Measurements from ENCODE around the gene PTBP2.

PTBP2 gene

DNA sequence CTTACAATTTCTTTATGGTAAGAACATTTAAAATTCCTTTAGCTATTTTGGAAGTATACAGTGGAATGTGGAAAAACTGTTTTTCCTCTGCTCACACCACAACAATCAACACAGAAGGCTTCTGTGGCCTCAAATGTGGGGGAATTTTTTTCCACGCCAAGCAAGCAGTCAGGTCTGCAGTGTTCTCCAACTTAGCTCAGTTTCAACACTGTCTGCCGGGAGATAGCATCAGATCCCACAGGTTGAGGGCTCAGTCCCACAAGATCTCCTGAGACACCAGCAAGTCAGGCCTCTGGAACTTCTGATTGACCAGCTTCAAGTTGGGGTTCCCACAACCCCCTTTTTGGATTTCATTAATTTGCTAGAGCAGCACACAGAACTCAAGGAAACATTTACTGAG is 50.3 kb downstream of the PTBP2 start:
- H3K27ac ChIP-seq, result no peak overlapping the region
- no peaks in the 10 kb centered on the region for H3K27me3 ChIP-seq (replicated peaks)
- peaks cover 7% of the 10 kb centered on the region for H3K36me3 ChIP-seq (replicated peaks)
- in situ Hi-C loops (cut with HindIII; ENCODE audit: low pct_ligation_motif_present, low sequenced_read_pairs), result no loop called here
- no peak for DNase-seq
- H3K4me3 ChIP-seq (ENCODE audit: low read depth, low read length), result no peak overlapping the region
- TF ChIP-seq, protein P1, sequence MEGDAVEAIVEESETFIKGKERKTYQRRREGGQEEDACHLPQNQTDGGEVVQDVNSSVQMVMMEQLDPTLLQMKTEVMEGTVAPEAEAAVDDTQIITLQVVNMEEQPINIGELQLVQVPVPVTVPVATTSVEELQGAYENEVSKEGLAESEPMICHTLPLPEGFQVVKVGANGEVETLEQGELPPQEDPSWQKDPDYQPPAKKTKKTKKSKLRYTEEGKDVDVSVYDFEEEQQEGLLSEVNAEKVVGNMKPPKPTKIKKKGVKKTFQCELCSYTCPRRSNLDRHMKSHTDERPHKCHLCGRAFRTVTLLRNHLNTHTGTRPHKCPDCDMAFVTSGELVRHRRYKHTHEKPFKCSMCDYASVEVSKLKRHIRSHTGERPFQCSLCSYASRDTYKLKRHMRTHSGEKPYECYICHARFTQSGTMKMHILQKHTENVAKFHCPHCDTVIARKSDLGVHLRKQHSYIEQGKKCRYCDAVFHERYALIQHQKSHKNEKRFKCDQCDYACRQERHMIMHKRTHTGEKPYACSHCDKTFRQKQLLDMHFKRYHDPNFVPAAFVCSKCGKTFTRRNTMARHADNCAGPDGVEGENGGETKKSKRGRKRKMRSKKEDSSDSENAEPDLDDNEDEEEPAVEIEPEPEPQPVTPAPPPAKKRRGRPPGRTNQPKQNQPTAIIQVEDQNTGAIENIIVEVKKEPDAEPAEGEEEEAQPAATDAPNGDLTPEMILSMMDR (IDR thresholded peaks at IDR 0.05; ENCODE audit: low read depth, low read length, missing control alignments), result no peak

DNA sequence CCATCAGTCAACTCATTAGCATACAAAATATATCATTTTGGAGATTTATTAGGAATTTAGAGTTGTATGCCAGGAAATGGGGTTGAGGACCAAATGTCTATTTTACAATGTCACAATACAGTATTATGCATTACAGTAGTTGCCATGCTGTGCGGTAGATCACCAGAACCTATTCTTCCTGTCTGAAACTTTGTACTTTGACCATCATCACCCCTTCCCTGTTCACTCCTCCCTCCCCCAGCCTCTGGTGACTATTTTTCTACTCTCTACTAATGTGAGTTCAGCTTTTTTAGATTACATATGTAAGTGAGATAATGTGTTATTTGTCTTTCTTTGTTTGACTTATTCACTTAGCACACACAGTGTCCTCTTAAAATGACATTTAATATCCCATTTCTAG is 50.8 kb downstream of the PTBP2 start:
- TF ChIP-seq, protein P1 (IDR thresholded peaks at IDR 0.05; ENCODE audit: low read depth, low read length, missing control alignments), result no peak
- no peak overlapping the region for H3K4me3 ChIP-seq (ENCODE audit: low read depth, low read length)
- no peaks in the 10 kb centered on the region for H3K27me3 ChIP-seq (replicated peaks)
- peaks cover 8% of the 10 kb centered on the region for H3K36me3 ChIP-seq (replicated peaks)
- no peak overlapping the region for H3K27ac ChIP-seq
- in situ Hi-C loops (cut with HindIII; ENCODE audit: low pct_ligation_motif_present, low sequenced_read_pairs), result no loop called here
- no peak for DNase-seq

DNA sequence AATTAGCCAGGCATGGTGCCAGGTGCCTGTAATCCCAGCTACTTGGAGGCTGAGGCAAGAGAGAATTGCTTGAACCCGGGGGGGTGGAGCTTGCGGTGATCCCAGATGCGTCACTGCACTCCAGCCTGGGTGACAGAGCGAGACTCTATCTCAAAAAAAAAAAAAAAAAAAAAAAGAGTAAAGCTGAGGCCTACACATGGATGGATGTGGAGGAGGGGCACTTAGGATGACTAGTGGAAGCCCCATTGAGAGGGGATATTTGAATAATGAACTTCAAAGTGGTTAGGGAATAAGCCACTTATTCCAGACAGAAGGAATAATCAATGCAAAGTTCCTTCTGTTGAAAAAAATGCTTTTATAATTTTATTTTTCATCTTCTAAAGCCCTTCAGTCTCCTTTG is 51.4 kb downstream of the PTBP2 start:
- no peaks in the 10 kb centered on the region for H3K27me3 ChIP-seq (replicated peaks)
- TF ChIP-seq, protein P1 (IDR thresholded peaks at IDR 0.05; ENCODE audit: low read depth, low read length, missing control alignments), result no peak
- DNase-seq, result no peak
- H3K36me3 ChIP-seq (replicated peaks), result peaks cover 10% of the 10 kb centered on the region
- H3K27ac ChIP-seq, result no peak overlapping the region
- H3K4me3 ChIP-seq (ENCODE audit: low read depth, low read length), result no peak overlapping the region
- in situ Hi-C loops (cut with HindIII; ENCODE audit: low pct_ligation_motif_present, low sequenced_read_pairs), result no loop called here

DNA sequence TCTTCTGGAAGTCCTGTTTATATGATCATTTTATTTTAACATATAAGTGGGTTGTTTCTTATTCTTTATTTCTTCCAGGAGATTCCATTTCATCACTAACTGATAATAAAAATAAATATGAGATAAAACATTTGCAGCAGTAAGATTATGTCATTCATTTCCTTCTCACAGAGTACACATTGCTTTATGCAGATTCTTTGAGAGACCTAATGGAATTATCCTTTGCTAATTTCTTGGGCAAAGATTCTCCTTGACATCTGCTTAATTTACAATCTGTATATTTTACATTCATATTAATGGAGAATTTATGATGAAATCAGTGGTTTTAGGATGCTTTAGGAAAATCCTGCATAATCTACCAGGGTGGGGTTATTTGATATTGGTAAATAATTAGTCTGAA is 60.6 kb downstream of the PTBP2 start:
- Histone ChIP-seq H3K27ac (no peak overlapping the region), H3K27me3 (replicated peaks) (no peaks in the 10 kb centered on the region), H3K4me3 (ENCODE audit: low read depth, low read length) (no peak overlapping the region), H3K36me3 (replicated peaks) (peaks cover 11% of the 10 kb centered on the region)
- DNase-seq, result no peak
- in situ Hi-C loops (cut with HindIII; ENCODE audit: low pct_ligation_motif_present, low sequenced_read_pairs), result no loop called here
- TF ChIP-seq, protein P1 (IDR thresholded peaks at IDR 0.05; ENCODE audit: low read depth, low read length, missing control alignments), result no peak

DNA sequence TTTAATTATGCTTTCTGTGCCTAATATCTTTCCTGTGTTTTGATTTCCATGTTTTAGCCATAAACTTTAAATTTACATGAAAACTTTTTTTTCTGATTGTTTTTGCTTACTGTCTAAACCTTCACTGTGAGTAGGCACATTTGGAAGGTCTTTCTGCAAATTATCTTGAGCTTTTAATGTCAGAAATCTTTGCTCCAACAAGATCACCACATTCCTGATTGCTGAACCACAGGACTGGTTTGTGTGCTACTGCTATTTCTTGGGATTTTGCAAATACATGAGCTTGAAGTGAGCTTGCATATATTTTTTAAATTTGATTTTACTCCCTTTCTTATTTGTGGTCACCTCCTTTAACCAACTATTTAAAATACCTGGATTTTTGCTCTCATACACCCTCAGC is 61.3 kb downstream of the PTBP2 start:
- no peak for DNase-seq

DNA sequence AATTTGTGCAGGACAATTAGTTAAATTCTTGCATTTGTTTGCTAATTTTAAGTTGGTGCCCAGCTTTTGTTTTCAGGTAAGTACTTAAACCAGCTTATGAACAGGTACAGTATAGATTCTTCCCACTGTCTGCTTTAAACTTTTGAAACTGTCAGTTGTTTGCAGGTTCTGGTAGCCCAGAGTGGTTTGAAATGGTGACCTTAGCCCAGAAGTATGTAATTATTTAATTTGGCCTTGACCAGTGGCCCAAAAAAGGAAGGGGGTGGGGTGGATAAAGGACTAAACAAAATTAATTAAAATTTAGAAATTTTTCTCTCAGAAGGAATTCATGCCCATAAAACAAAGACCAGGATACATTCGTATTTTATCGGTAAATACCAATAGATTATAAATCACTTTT is 69.0 kb downstream of the PTBP2 start:
- in situ Hi-C loops (cut with HindIII; ENCODE audit: low pct_ligation_motif_present, low sequenced_read_pairs), result no loop called here
- Histone ChIP-seq H3K4me3 (ENCODE audit: low read depth, low read length) (no peak overlapping the region), H3K36me3 (replicated peaks) (no peaks in the 10 kb centered on the region), H3K27ac (no peak overlapping the region), H3K27me3 (replicated peaks) (no peaks in the 10 kb centered on the region)
- no peak for DNase-seq
- TF ChIP-seq, protein P1 (IDR thresholded peaks at IDR 0.05; ENCODE audit: low read depth, low read length, missing control alignments), result no peak

More for the DNA sequence above, 61.3 kb downstream of the PTBP2 start:
- H3K27ac ChIP-seq, result no peak overlapping the region
- H3K4me3 ChIP-seq (ENCODE audit: low read depth, low read length), result no peak overlapping the region
- TF ChIP-seq, protein P1 (IDR thresholded peaks at IDR 0.05; ENCODE audit: low read depth, low read length, missing control alignments), result no peak
- peaks cover 8% of the 10 kb centered on the region for H3K36me3 ChIP-seq (replicated peaks)
- no peaks in the 10 kb centered on the region for H3K27me3 ChIP-seq (replicated peaks)
- in situ Hi-C loops (cut with HindIII; ENCODE audit: low pct_ligation_motif_present, low sequenced_read_pairs), result no loop called here
